ENCODE results near the gene SKAP1.

DNA sequence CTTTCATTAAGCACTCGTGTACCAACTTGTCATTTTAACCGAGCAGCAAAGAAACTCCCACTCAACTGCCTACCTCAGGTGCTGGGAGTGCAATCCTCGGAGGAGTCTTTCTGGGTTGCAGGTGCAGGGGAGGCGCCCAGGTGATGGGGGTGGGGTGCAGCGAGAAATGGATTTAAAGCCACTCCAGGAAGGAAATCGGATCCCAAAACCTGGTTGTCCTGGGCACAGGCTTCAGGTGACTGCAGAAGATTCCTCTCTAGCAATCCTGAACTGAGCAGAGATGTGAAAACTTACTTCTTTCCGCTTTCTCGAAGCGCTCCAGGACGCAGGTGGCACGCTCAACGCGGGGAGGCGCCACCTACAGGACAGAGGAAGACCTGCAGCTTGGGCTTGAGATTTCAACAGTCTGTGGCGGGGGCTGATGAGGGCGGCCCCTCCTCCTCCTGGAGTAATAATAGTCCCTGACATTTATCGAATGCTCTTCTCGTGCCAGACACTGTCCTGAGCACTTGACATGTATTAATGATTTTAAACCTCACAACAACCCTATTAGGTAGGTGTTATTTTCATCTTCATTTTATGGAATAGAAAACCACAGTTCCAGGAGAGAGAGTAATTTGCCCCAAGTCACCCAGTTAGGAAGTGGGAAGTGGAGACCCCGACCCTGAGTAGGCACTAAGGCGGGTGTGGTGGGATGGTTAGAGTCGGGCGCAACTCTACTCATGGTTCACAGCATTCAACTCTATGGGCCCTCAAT, 27.2 kb upstream of the SKAP1 start:
- no peak for TF ChIP-seq POLR2A (IDR thresholded peaks at IDR 0.05)
- no peak for TF ChIP-seq POLR2AphosphoS5 (IDR thresholded peaks at IDR 0.05)

All from upper lobe of left lung (tissue), 4 donors.